NAMALWA (cell line): ENCODE results near the gene CTSC.

Experiments used
- DNase-seq: peaks from one replicate; pipeline ENCODE4 v3.0.0-alpha.2; 2015; ENCODE audit warnings: low spot score

The CTSC gene

GRCh38 chr11:88317536-88317935 lies 20.0 kb downstream of the CTSC start:
- DNase-seq: no peak

GRCh38 chr11:88315981-88316441 lies 21.5 kb downstream of the CTSC start:
- no peak for DNase-seq

GRCh38 chr11:88315015-88315414 lies 22.5 kb downstream of the CTSC start:
- no peak for DNase-seq

- no peak for DNase-seq
Observed at GRCh38 chr11:88313441-88313840, 24.1 kb downstream of the CTSC start.

GRCh38 chr11:88312628-88313027 lies 24.9 kb downstream of the CTSC start:
- no peak for DNase-seq

- DNase-seq: no peak
Observed at GRCh38 chr11:88310246-88310645, 27.3 kb downstream of the CTSC start.

- DNase-seq: no peak
Observed at GRCh38 chr11:88308576-88308975, 29.0 kb downstream of the CTSC start.

- DNase-seq: no peak
Observed at GRCh38 chr11:88307749-88308425, 29.6 kb downstream of the CTSC start.

GRCh38 chr11:88306785-88307184 lies 30.8 kb downstream of the CTSC start:
- no peak for DNase-seq

GRCh38 chr11:88305430-88305829 lies 32.1 kb downstream of the CTSC start:
- no peak for DNase-seq

- no peak for DNase-seq
Observed at GRCh38 chr11:88304352-88304751, 33.2 kb downstream of the CTSC start.

- no peak for DNase-seq
Observed at GRCh38 chr11:88303037-88303436, 34.5 kb downstream of the CTSC start.

GRCh38 chr11:88301488-88302140 lies 35.9 kb downstream of the CTSC start:
- no peak for DNase-seq

GRCh38 chr11:88300888-88301487 lies 36.5 kb downstream of the CTSC start:
- no peak for DNase-seq

- DNase-seq: no peak
Observed at GRCh38 chr11:88297863-88298262, 39.7 kb downstream of the CTSC start.

GRCh38 chr11:88297421-88297820 lies 40.1 kb downstream of the CTSC start:
- no peak for DNase-seq

GRCh38 chr11:88295028-88295427 lies 42.5 kb downstream of the CTSC start:
- no peak for DNase-seq

- no peak for DNase-seq
Observed at GRCh38 chr11:88293931-88294330, 43.6 kb downstream of the CTSC start.

GRCh38 chr11:88292171-88292843 lies 45.2 kb downstream of the CTSC start:
- no peak for DNase-seq

- DNase-seq: no peak
Observed at GRCh38 chr11:88288560-88288959, 49.0 kb downstream of the CTSC start.

GRCh38 chr11:88284336-88285050 lies 53.0 kb downstream of the CTSC start:
- DNase-seq: no peak
